ENCODE measurements around the gene KCNIP4. TPM values are rescaled to one million over a fixed set of nuclear protein-coding genes. Genes with fewer than 3 reads are reported as not detected.

The KCNIP4 gene
- total and polyA plus RNA-seq, 9 of the 15 experiments (the other 6 are each of a cell fraction or from before 2014, with no cell fraction given), result 0.25 to 0.41 TPM; not detected in 7

- WGBS (ENCODE audit: insufficient coverage, low coverage, missing lambda C conversion rate), result 3% methylated on average over 3 of the region's 3 CpGs
- ChIA-PET POLR2A (no interaction called here), CTCF (ENCODE audit: low intra/inter-chr PET ratio) (no interaction called here)
- no TSS peak for BruUV-seq (replicated peaks)
- Histone ChIP-seq H4K20me1 (replicated peaks; ENCODE audit: control insufficient read depth, insufficient read depth, low read length) (no peaks in the 10 kb centered on the region), H3K9me1 (ENCODE audit: control insufficient read depth, insufficient read depth, low read length) (no peaks in the 10 kb centered on the region), H3K27me3 (ENCODE audit: control insufficient read depth in 2 of 2, insufficient read depth in 2 of 2, low read length in 2 of 2) (no peaks in the 10 kb centered on the region), H3K4me2 (ENCODE audit: insufficient read depth, low read length) (no peak overlapping the region), H3K4me1 (replicated peaks in 1 of 2; ENCODE audit: control insufficient read depth in 2 of 2, insufficient read depth in 2 of 2, low read length in 2 of 2) (no peaks in the 10 kb centered on the region), H3K27ac (ENCODE audit: extremely low read depth, low read depth, low read length) (no peak overlapping the region), H3K9me3 (replicated peaks; ENCODE audit: control insufficient read depth, insufficient read depth, low read depth, low read length) (no peaks in the 10 kb centered on the region), H2AFZ (ENCODE audit: low read depth, low read length) (no peak overlapping the region), H3K36me3 (ENCODE audit: control insufficient read depth, insufficient read depth, low read length) (no peaks in the 10 kb centered on the region), H3K9ac (ENCODE audit: insufficient read depth in 1 of 2, low read depth in 2 of 2, low read length in 2 of 2) (no peak overlapping the region), H3K79me2 (ENCODE audit: control insufficient read depth, insufficient read depth, low read length) (no peaks in the 10 kb centered on the region), H3K4me3 (no peak overlapping the region)
- in situ Hi-C loops (cut with MboI), result no loop called here
- ATAC-seq, result no peak
- DNase-seq (ENCODE audit: extremely low read depth in 1 of 4, low spot score in 3 of 4), result no peak
- intact Hi-C loops (cut with micrococcal nuclease), result no loop called here
- no peak for FAIRE-seq
- TF ChIP-seq ZBTB2 (IDR thresholded peaks at IDR 0.05) (no peak), SLC30A9 (CRISPR knock-in tag; IDR thresholded peaks at IDR 0.05) (no peak), SFPQ (IDR thresholded peaks at IDR 0.05; ENCODE audit: low read depth, low read length) (no peak), TRIM25 (IDR thresholded peaks at IDR 0.05; ENCODE audit: borderline replicate concordance) (no peak), BMI1 (IDR thresholded peaks at IDR 0.05; ENCODE audit: low read length) (no peak), ZNF140 (CRISPR knock-in tag; IDR thresholded peaks at IDR 0.05) (no peak), CHCHD3 (CRISPR knock-in tag; IDR thresholded peaks at IDR 0.05) (no peak), ZNF133 (CRISPR knock-in tag; IDR thresholded peaks at IDR 0.05) (no peak), ZNF318 (IDR thresholded peaks at IDR 0.05; ENCODE audit: borderline replicate concordance in 1 of 2, low read depth in 1 of 2) (no peak)
Measured at GRCh38 chr4:21973850-21974249, 25.3 kb upstream of the KCNIP4 start.
